Muscle of back (tissue), 11 donors: ENCODE measurements around the gene EML4. TPM values are rescaled to one million over a fixed set of nuclear protein-coding genes. Genes with fewer than 3 reads are reported as not detected.
"Not testable (repeated sequence)": the region's sequence is repeated elsewhere in the genome, so short reads cannot be mapped to it uniquely, and the experiment has no call there.

Experiments used
- DNase-seq, 3 donors: peaks; one replicate each; pipeline versions ENCODE4 v3.0.0 to v3.0.0-alpha.2; 2013
- polyA plus RNA-seq, 10 donors: library from polyadenylated mRNA; unstranded; fragments of 120-200 nt; gene quantifications; one replicate each; pipeline ENCODE4 v1.2.1, GENCODE V29; 2013; ENCODE audit not compliant: insufficient read length in 10 of 10

The EML4 gene
- polyA plus RNA-seq, 10 donors, result 25.6 to 47.6 (median 37.2) TPM

DNA sequence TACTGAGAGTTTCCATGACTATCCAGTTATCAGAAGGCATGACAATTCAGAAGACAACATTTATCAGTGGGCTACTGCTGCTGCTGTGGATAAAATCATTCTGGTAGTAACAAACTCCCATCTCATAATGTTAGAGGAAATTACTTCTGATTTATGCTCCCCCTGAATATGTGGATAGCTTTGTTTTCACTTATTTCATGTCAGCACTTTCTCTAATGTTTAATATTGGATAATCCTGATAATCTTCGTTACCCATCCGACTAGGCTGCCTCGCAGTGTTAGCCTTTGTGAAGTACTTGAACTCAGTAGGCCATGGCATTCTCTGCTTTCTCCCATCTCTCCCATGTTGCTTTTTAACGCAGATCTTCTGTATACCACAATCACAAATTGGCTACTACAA is 163.4 kb downstream of the EML4 start:
- DNase-seq, result no peak

GRCh38 chr2:42333579-42333978 is 164.4 kb downstream of the EML4 start:
- no peak for DNase-seq

DNA sequence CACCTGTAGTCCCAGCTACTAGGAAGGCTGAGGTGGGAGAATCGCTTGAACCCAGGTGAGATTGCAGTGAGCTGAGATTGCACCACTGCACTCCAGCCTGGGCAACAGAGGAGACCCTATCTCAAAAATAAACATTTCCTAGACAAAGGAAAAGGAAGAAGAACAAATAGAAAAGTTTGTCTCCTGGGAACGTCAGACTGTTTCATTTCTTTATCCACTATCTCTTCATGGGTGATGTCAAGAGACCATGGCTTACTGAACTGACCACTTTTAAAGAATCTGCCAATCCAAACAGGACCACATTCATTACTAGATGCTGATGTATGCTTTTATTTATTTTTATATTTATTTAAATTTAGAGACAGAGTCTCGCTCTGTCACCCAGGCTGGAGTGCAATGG is 165.1 kb downstream of the EML4 start:
- no peak for DNase-seq

DNA sequence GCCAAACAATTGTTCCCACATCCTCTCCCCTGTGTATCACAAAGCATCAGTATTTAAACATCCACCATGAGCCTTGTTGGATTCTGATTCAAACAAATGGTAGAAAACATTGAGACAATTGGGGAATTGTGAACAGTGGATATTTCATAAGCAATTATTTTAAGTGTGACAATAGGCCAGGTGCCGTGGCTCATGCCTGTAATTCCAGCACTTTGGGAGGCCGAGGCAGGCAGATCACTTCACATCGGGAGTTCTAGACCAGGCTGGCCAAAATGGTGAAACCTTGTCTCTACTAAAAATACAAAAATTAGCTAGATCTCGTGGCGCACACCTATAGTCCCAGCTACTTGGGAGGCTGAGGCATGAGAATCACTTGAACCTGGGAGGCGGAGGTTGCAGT is 165.7 kb downstream of the EML4 start:
- not testable (repeated sequence) for DNase-seq

- DNase-seq, result no peak
Measured at GRCh38 chr2:42335514-42336104, 166.5 kb downstream of the EML4 start.

DNA sequence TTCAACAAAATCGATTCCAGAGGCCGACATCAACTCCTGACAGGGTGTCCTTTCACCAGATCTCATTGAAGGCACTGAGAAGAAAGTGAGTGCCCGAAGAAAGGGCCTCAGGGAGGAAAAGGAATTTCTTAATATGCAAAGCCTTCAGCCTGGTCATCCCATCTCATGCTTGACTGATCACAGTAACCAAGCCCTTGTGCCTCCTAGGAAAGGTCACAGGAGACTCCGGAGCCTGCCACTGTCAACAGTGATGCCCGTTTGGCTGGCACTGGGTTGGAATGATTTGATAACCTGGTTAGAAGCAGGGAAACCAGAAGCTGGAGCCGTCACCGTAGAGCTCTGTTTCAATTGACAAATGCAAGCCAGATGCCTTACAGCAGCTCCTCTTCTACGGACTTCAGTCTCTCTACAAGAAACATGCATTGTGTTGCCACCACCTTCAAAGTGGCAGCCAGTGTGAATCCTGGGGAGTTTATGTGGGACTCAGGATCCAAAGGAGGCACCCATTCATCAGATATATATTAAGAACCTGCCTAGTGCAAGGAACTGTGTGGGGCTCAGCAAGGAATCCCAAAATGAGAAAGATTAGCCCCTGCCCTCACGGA is 167.3 kb downstream of the EML4 start:
- DNase-seq, result no peak

- DNase-seq, result no peak
Measured at GRCh38 chr2:42337356-42337820, 168.2 kb downstream of the EML4 start.

GRCh38 chr2:42337846-42338566 is 168.9 kb downstream of the EML4 start:
- DNase-seq, result no peak

DNA sequence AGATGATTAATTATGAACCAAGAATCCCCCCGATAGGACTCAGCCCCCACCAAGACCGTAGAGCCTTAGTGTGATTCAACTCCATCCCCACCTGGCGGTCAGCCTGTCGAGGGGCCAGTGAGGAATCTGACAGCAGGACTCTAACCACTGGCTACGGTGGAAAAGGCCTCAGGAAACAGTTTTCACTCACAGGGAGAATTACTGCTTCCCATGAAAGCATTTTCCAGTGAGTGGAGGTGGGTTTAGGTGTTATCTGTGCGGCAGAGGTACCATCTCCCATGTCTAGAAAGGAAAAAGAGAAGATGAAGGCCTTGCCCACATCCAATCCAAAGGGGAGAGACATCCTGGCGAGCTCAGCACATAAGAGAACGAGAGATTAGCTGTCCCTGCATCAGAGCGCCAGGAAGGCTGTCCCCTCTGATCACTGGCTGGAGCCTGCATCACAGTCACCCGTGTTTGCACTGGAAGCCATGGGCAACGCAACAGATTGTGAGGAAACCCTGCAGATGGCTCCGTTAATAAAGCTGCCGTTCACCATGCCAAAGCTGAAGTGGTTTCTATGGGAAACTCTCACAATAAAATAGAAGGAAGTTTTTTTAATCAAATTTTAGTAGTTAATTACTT is 169.5 kb downstream of the EML4 start:
- no peak for DNase-seq

DNA sequence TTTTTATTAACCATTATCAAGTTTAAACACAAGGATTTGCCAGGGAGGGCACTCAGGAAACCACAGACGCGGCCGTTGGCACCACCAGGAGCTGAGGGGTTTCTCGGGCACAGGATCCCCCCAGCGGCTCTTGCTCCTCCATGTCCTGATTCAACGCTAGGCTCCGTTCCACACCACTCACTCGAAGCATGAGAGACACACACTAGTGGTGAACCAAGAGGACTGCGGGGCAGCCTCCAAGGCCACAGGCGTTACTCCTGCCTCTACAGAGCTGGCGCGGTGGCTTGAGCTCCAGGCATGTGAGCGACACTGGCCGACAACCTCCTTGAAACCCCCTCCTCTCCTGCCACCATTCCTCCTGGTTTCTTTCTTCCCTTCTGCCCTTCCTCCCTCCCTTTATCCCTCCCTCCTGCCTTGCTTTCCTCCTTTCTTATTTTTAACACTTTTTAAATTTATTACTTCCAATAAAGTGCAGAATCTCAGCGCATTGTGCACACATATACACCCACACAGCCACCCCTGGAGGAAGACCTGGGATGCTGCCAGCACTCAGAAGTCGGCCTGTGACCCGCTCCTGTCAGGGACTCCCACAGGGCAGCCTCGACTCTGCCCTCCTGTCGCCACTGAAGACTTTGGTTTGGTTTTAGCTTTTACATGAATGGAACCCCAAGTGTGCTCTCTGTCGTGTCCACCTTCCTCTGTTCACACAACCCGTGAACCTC is 170.2 kb downstream of the EML4 start:
- DNase-seq, result no peak

GRCh38 chr2:42340045-42340937 is 171.1 kb downstream of the EML4 start:
- DNase-seq, result no peak

GRCh38 chr2:42340938-42341636 is 171.9 kb downstream of the EML4 start:
- no peak for DNase-seq

DNA sequence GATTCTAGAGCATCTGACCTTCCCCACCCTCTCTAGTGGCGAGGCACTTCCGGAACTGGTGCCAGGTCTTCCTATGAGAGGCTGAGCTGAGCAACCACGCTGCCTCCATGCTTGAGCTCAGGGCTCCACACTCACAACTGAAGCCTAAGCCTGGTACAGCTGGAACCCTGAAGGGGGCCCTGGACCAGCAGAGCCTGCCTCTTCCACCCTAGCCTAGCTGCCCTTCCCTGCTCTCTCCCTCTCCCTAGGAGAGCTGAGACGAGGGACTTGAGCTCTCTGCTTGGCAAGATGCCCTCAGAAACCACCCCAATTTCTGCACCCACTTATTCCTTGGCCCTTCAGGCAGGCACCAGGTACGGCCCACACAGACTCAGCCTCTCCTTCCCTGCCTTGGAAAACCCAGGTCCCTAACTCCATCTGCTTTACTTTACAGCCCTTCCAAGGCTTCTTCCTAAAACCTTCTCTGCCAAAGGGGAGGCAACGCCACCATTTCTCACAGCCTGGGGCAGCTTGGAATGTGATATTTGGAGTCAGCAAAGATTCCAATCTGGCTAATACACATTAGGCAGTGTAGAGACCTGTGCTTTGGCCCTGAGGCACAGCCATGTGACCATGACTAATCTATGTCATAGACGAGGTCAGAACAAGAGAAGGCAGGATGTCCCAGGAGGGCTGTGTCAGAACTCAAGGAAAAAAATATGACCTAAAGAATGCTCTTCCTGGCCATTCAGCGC is 173.1 kb downstream of the EML4 start:
- peak; percentile 16 to 79 (median 26) for DNase-seq

DNA sequence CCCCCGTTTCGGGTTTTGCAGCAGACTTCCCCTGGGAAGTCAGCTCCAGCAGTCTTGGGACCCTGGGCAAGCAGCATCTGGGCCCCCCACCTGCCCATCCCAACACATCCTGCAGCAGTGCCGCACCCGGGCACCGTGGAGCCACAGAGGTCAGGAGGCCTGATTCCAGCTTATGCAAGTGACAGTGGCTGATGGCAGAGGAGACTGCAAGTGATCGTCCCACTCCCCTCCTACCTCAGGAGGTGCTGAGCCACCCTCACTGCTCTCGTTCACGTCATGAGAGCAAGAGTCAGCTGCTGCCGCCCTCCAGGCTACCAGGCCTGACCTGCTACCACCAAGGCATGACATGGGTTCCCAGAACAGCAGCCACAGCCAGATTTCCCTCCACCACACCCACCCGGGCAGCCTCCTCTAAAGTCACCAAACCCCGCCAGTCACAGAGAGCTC is 173.7 kb downstream of the EML4 start:
- no peak for DNase-seq

GRCh38 chr2:42345986-42346385 is 176.8 kb downstream of the EML4 start:
- no peak for DNase-seq

GRCh38 chr2:42346856-42347255 is 177.7 kb downstream of the EML4 start:
- DNase-seq, result not testable (repeated sequence)

- DNase-seq, result not testable (repeated sequence)
Measured at GRCh38 chr2:42347518-42347917, 178.4 kb downstream of the EML4 start.

- no peak for DNase-seq
Measured at GRCh38 chr2:42348113-42348805, 179.1 kb downstream of the EML4 start.
